ENCODE measurements around the gene GOLT1B. TPM values are rescaled to one million over a fixed set of nuclear protein-coding genes. Genes with fewer than 3 reads are reported as not detected.

The GOLT1B gene, protein sequence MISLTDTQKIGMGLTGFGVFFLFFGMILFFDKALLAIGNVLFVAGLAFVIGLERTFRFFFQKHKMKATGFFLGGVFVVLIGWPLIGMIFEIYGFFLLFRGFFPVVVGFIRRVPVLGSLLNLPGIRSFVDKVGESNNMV
- total RNA-seq, result 48.4 and 49.3 TPM in 2 replicates

GRCh38 chr12:21501258-21502163, at the start of gene GOLT1B, which contains the start of gene RECQL:
Gene GOLT1B, plus strand, starts transcription at chr12:21501789. Its CDS starts 135 bp downstream, at chr12:21501924.
Gene RECQL, minus strand, starts transcription at chr12:21501635. Its CDS starts 2,065 bp downstream, at chr12:21499570.

DNA sequence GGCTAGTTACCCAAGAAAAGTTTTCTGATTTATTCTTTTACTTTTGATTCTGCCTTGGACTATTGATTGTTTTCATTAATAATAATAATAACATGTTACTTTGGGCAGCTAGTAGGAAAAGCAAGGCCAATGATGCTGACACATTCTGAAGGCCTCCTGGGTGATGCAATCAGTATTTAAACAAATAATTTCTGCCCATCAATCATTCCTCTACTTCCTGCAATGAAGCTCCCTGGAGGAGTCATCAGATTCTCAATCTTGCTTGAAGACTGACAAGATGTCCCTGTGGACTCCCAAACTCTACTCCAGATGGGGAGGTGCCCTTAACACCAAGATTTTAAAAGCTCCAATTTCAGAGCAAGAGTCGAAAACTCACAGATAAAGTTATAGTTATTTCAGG, 24.5 kb downstream of the GOLT1B start, which contains the start of gene SPX:
SPX (plus strand) TSS at position 244 of the 400 bp plus-strand sequence. CDS start 177 bp downstream, outside the sequence.

Other genes starting within 250 kb of the GOLT1B start
- not detected in 2 replicates for gene SLCO1A2, start 166.9 kb upstream of the GOLT1B start, total RNA-seq
- gene IAPP, start 128.9 kb upstream of the GOLT1B start, total RNA-seq, result not detected in 2 replicates
- gene PYROXD1, start 64.1 kb upstream of the GOLT1B start, total RNA-seq, result 11.2 and 15.9 TPM in 2 replicates
- gene RECQL, start 154 bp upstream of the GOLT1B start, total RNA-seq, result 96.2 and 108 TPM in 2 replicates
- gene SPX, start 24.5 kb downstream of the GOLT1B start, total RNA-seq, result 0.25 and 0.26 TPM in 2 replicates
- not detected in 2 replicates for gene GYS2, start 103.1 kb downstream of the GOLT1B start, total RNA-seq
- 673 and 747 TPM in 2 replicates for gene LDHB, start 156.1 kb downstream of the GOLT1B start, total RNA-seq

All from aortic smooth muscle cell (primary cell).